ENCODE data around the gene FAM163A. TPM values are rescaled to one million over a fixed set of nuclear protein-coding genes. Genes with fewer than 3 reads are reported as not detected.

The FAM163A gene
- total RNA-seq, 1 donor from 2014 or later = not detected

- no peak for DNase-seq (ENCODE audit: low read depth, low spot score)
- no peaks in the 10 kb centered on the region for H3K9me3 Mint-ChIP-seq
- TF ChIP-seq CTCF (conservative IDR thresholded peaks at IDR 0.05) = no peak
- no peak overlapping the region for H3K27ac Mint-ChIP-seq (ENCODE audit: unreplicated experiment)
- no peak overlapping the region for H3K4me3 Mint-ChIP-seq
- H3K27me3 Mint-ChIP-seq (ENCODE audit: low read depth) = peaks cover 87% of the 10 kb centered on the region
- H3K36me3 Mint-ChIP-seq (ENCODE audit: low read depth) = no peaks in the 10 kb centered on the region
- peaks cover 6% of the 10 kb centered on the region for H3K4me1 Mint-ChIP-seq
These were observed 1.5 kb downstream of the FAM163A start for GRCh38 chr1:179744401-179745130.

- Mint-ChIP-seq H3K27ac (ENCODE audit: unreplicated experiment) (no peak overlapping the region), H3K27me3 (ENCODE audit: low read depth) (peaks cover 84% of the 10 kb centered on the region)
These were observed 2.1 kb downstream of the FAM163A start for GRCh38 chr1:179745131-179745611.

GRCh38 chr1:179745743-179746142 lies 2.7 kb downstream of the FAM163A start:
- Mint-ChIP-seq H3K36me3 (ENCODE audit: low read depth) (peaks cover 2% of the 10 kb centered on the region), H3K4me1 (peaks cover 6% of the 10 kb centered on the region), H3K27me3 (ENCODE audit: low read depth) (peaks cover 84% of the 10 kb centered on the region), H3K9me3 (peaks cover 2% of the 10 kb centered on the region), H3K4me3 (no peak overlapping the region), H3K27ac (ENCODE audit: unreplicated experiment) (no peak overlapping the region)
- DNase-seq (ENCODE audit: low read depth, low spot score) = no peak
- TF ChIP-seq CTCF (conservative IDR thresholded peaks at IDR 0.05) = no peak

More at GRCh38 chr1:179745131-179745611, 2.1 kb downstream of the FAM163A start:
- peak overlapping the region; percentile 47 for H3K4me3 Mint-ChIP-seq
- TF ChIP-seq CTCF (conservative IDR thresholded peaks at IDR 0.05) = no peak
- no peaks in the 10 kb centered on the region for H3K36me3 Mint-ChIP-seq (ENCODE audit: low read depth)
- H3K9me3 Mint-ChIP-seq = no peaks in the 10 kb centered on the region
- H3K4me1 Mint-ChIP-seq = peaks cover 6% of the 10 kb centered on the region
- no peak for DNase-seq (ENCODE audit: low read depth, low spot score)

GRCh38 chr1:179747611-179748010 lies 4.5 kb downstream of the FAM163A start:
- Mint-ChIP-seq H3K36me3 (ENCODE audit: low read depth) (peaks cover 7% of the 10 kb centered on the region), H3K27ac (ENCODE audit: unreplicated experiment) (no peak overlapping the region), H3K4me1 (peaks cover 4% of the 10 kb centered on the region), H3K27me3 (ENCODE audit: low read depth) (peaks cover 74% of the 10 kb centered on the region), H3K4me3 (no peak overlapping the region), H3K9me3 (peaks cover 10% of the 10 kb centered on the region)
- DNase-seq (ENCODE audit: low read depth, low spot score) = no peak
- TF ChIP-seq CTCF (conservative IDR thresholded peaks at IDR 0.05) = no peak

GRCh38 chr1:179748772-179749171 lies 5.7 kb downstream of the FAM163A start:
- Mint-ChIP-seq H3K36me3 (ENCODE audit: low read depth) (peaks cover 7% of the 10 kb centered on the region), H3K27ac (ENCODE audit: unreplicated experiment) (no peak overlapping the region), H3K27me3 (ENCODE audit: low read depth) (peaks cover 71% of the 10 kb centered on the region), H3K9me3 (peaks cover 10% of the 10 kb centered on the region), H3K4me1 (no peaks in the 10 kb centered on the region), H3K4me3 (no peak overlapping the region)
- DNase-seq (ENCODE audit: low read depth, low spot score) = no peak
- no peak for TF ChIP-seq CTCF (conservative IDR thresholded peaks at IDR 0.05)

All from neural crest cell (in vitro differentiated cells).